GM18873 (cell line): ENCODE results near the gene UBE2N.
"Not testable (repeated sequence)": the region's sequence is repeated elsewhere in the genome, so short reads cannot be mapped to it uniquely, and the experiment has no call there.

Experiments
- ATAC-seq: cut with Tn5 transposase; IDR thresholded peaks from one replicate; pipeline ENCODE4 v1.9.1; 2021; ENCODE audit warnings: mild to moderate bottlenecking, moderate library complexity, moderate number of reproducible peaks; ENCODE audit not compliant: unreplicated experiment, low FRiP score

UBE2N gene

GRCh38 chr12:93415723-93416464 lies 25.9 kb downstream of the UBE2N start:
- ATAC-seq, result no peak

GRCh38 chr12:93413064-93413463 lies 28.7 kb downstream of the UBE2N start:
- ATAC-seq, result no peak

- ATAC-seq, result not testable (repeated sequence)
Observed at GRCh38 chr12:93412396-93412795, 29.4 kb downstream of the UBE2N start.

GRCh38 chr12:93411060-93411459 lies 30.7 kb downstream of the UBE2N start:
- ATAC-seq, result not testable (repeated sequence)

GRCh38 chr12:93409343-93410187 lies 32.2 kb downstream of the UBE2N start:
- ATAC-seq, result not testable (repeated sequence)

GRCh38 chr12:93408813-93409212 lies 32.9 kb downstream of the UBE2N start:
- no peak for ATAC-seq

- no peak for ATAC-seq
Observed at GRCh38 chr12:93407963-93408283, 33.8 kb downstream of the UBE2N start.

- no peak for ATAC-seq
Observed at GRCh38 chr12:93407054-93407962, 34.4 kb downstream of the UBE2N start.

GRCh38 chr12:93404961-93405849 lies 36.5 kb downstream of the UBE2N start:
- no peak for ATAC-seq

- ATAC-seq, result no peak
Observed at GRCh38 chr12:93403988-93404803, 37.6 kb downstream of the UBE2N start.

GRCh38 chr12:93402333-93403311 lies 39.1 kb downstream of the UBE2N start:
- ATAC-seq, result no peak

GRCh38 chr12:93399183-93399863 lies 42.4 kb downstream of the UBE2N start:
- ATAC-seq, result not testable (repeated sequence)

- no peak for ATAC-seq
Observed at GRCh38 chr12:93397412-93397811, 44.3 kb downstream of the UBE2N start.

GRCh38 chr12:93393425-93393824 lies 48.3 kb downstream of the UBE2N start:
- no peak for ATAC-seq

GRCh38 chr12:93390549-93391297 lies 51.0 kb downstream of the UBE2N start:
- ATAC-seq, result no peak

GRCh38 chr12:93390031-93390430 lies 51.7 kb downstream of the UBE2N start:
- no peak for ATAC-seq

- ATAC-seq, result no peak
Observed at GRCh38 chr12:93387780-93388179, 54.0 kb downstream of the UBE2N start.
